ENCODE data around the gene PAQR7. TPM values are rescaled to one million over a fixed set of nuclear protein-coding genes. Genes with fewer than 3 reads are reported as not detected.

The PAQR7 gene
- total RNA-seq, 1 donor from 2014 or later = 15.1 TPM

GRCh38 chr1:25869909-25870606 lies 5.5 kb downstream of the PAQR7 start:
- TF ChIP-seq CTCF (IDR thresholded peaks at IDR 0.05; ENCODE audit: insufficient read depth, low read depth, low read length) (no peak), EZH2 (IDR thresholded peaks at IDR 0.05; ENCODE audit: insufficient read depth, low read length) (no peak)
- H3K4me3 Mint-ChIP-seq (ENCODE audit: unreplicated experiment) = no peak overlapping the region
- no peak overlapping the region for H3K27ac Mint-ChIP-seq (ENCODE audit: unreplicated experiment)
- H3K4me1 Mint-ChIP-seq (ENCODE audit: low read depth, unreplicated experiment) = peaks cover 2% of the 10 kb centered on the region
- H3K4me1 ChIP-seq (ENCODE audit: insufficient read depth, low read length) = peaks cover 9% of the 10 kb centered on the region
- H3K9ac ChIP-seq (ENCODE audit: low read length) = no peak overlapping the region
- no peaks in the 10 kb centered on the region for H3K36me3 ChIP-seq (ENCODE audit: insufficient read depth, low read length)
- no peak overlapping the region for H2AFZ ChIP-seq (ENCODE audit: low read depth, low read length)
- H3K27me3 ChIP-seq (ENCODE audit: insufficient read depth, low read length) = no peaks in the 10 kb centered on the region
- no peaks in the 10 kb centered on the region for H3K9me3 Mint-ChIP-seq (ENCODE audit: unreplicated experiment)
- no peaks in the 10 kb centered on the region for H3K27me3 Mint-ChIP-seq (ENCODE audit: low read depth, unreplicated experiment)
- no peak for DNase-seq (ENCODE audit: low read depth)
- peaks cover 29% of the 10 kb centered on the region for H3K79me2 ChIP-seq (ENCODE audit: insufficient read depth, low read length)
- peaks cover 22% of the 10 kb centered on the region for H4K20me1 ChIP-seq (ENCODE audit: insufficient read depth, low read length)
- H3K36me3 Mint-ChIP-seq (ENCODE audit: low read depth, unreplicated experiment) = peaks cover 7% of the 10 kb centered on the region
- no peak for FAIRE-seq
- no peak overlapping the region for H3K4me2 ChIP-seq (ENCODE audit: low read length)
- H3K9me3 ChIP-seq (ENCODE audit: insufficient read depth, low read depth, low read length) = no peaks in the 10 kb centered on the region
- no peak overlapping the region for H3K27ac ChIP-seq (ENCODE audit: low read depth, low read length)
- no peak overlapping the region for H3K4me3 ChIP-seq (ENCODE audit: insufficient read depth, low read depth, low read length)

GRCh38 chr1:25867210-25867991 lies 8.1 kb downstream of the PAQR7 start:
- Histone ChIP-seq H2AFZ (ENCODE audit: low read depth, low read length) (no peak overlapping the region), H4K20me1 (ENCODE audit: insufficient read depth, low read length) (peaks cover 20% of the 10 kb centered on the region), H3K79me2 (ENCODE audit: insufficient read depth, low read length) (peaks cover 5% of the 10 kb centered on the region), H3K4me2 (ENCODE audit: low read length) (no peak overlapping the region), H3K27ac (ENCODE audit: low read depth, low read length) (no peak overlapping the region), H3K27me3 (ENCODE audit: insufficient read depth, low read length) (no peaks in the 10 kb centered on the region), H3K9ac (ENCODE audit: low read length) (no peak overlapping the region), H3K4me3 (ENCODE audit: insufficient read depth, low read depth, low read length) (no peak overlapping the region), H3K36me3 (ENCODE audit: insufficient read depth, low read length) (peaks cover 6% of the 10 kb centered on the region), H3K4me1 (ENCODE audit: insufficient read depth, low read length) (no peaks in the 10 kb centered on the region), H3K9me3 (ENCODE audit: insufficient read depth, low read depth, low read length) (no peaks in the 10 kb centered on the region)
- H3K4me1 Mint-ChIP-seq (ENCODE audit: low read depth, unreplicated experiment) = no peaks in the 10 kb centered on the region
- H3K27ac Mint-ChIP-seq (ENCODE audit: unreplicated experiment) = no peak overlapping the region
- H3K27me3 Mint-ChIP-seq (ENCODE audit: low read depth, unreplicated experiment) = no peaks in the 10 kb centered on the region
- TF ChIP-seq EZH2 (IDR thresholded peaks at IDR 0.05; ENCODE audit: insufficient read depth, low read length) = no peak
- no peak for TF ChIP-seq CTCF (IDR thresholded peaks at IDR 0.05; ENCODE audit: insufficient read depth, low read depth, low read length)
- no peak overlapping the region for H3K4me3 Mint-ChIP-seq (ENCODE audit: unreplicated experiment)
- peaks cover 10% of the 10 kb centered on the region for H3K36me3 Mint-ChIP-seq (ENCODE audit: low read depth, unreplicated experiment)
- FAIRE-seq = no peak
- no peaks in the 10 kb centered on the region for H3K9me3 Mint-ChIP-seq (ENCODE audit: unreplicated experiment)
- no peak for DNase-seq (ENCODE audit: low read depth)

All from astrocyte (in vitro differentiated cells and primary cell).